Motor neuron (in vitro differentiated cells): ENCODE measurements around the gene FAM78A. TPM values are rescaled to one million over a fixed set of nuclear protein-coding genes. Genes with fewer than 3 reads are reported as not detected.
A peak's percentile ranks its signal among the peaks of the same experiment; 100 is the strongest.

Experiments used
- ATAC-seq, 8 experiments: fragments of 200-7000 bp; cut with Tn5 transposase; replicated peaks in 6 of 8; 2 replicates each; pipeline ENCODE4 v1.8.0; 2021; ENCODE audit warnings: mild to moderate bottlenecking in 8 of 8, moderate library complexity in 8 of 8
- H3K27ac ChIP-seq, 2 donors: fragments of 250-450 bp; sonication (Bioruptor Pico); 2 replicates each; pipeline ENCODE4 v1.9.0; 2021; ENCODE audit warnings: antibody characterized with exemption in 2 of 2, mild to moderate bottlenecking in 2 of 2, moderate library complexity in 1 of 2
- H3K4me1 ChIP-seq, 2 donors: fragments of 250-450 bp; sonication (Bioruptor Pico); replicated peaks in 1 of 2; 2 replicates each; pipeline ENCODE4 v1.6.1; 2021; ENCODE audit warnings: antibody characterized with exemption in 2 of 2, mild to moderate bottlenecking in 2 of 2, moderate library complexity in 1 of 2
- H3K4me3 ChIP-seq, 5 donors: fragments of 250-450 bp; sonication (Bioruptor Pico); 2 replicates each; pipeline ENCODE4 v1.9.0; 2021; ENCODE audit warnings: antibody characterized with exemption in 5 of 5, mild to moderate bottlenecking in 5 of 5, moderate library complexity in 4 of 5
- WGBS, 10 experiments: fragments of 450-650 bp; shearing (Covaris generic); methylation state at CpG; one replicate each; pipeline ENCODE4 v1.0.0; 2022; 5-methylcytosine and 5-hydroxymethylcytosine counted together
- in situ Hi-C, 9 experiments: fragments of 400-800 bp; cut with MboI; loops; one replicate each; pipeline ENCODE4 v1.15.0; 2021; ENCODE audit warnings: low sequenced_read_pairs in 9 of 9, low pct_unique_long_range_greater_than_20kb in 2 of 9; ENCODE audit not compliant: unreplicated experiment in 9 of 9
- total RNA-seq, 8 experiments: library from RNA; unstranded; fragments of 300-600 nt; gene quantifications; 2 replicates each; pipeline versions ENCODE4 v1.2.3 to v1.2.4, GENCODE V29; 2022

FAM78A gene, protein sequence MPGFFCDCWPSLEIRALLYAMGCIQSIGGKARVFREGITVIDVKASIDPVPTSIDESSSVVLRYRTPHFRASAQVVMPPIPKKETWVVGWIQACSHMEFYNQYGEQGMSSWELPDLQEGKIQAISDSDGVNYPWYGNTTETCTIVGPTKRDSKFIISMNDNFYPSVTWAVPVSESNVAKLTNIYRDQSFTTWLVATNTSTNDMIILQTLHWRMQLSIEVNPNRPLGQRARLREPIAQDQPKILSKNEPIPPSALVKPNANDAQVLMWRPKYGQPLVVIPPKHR
- total RNA-seq: 1 to 10 TPM in 3 of 8 experiments, under 1 TPM in 5; 0.50 to 1.5 (median 0.88) TPM

GRCh38 chr9:131276094-131276888 is at the start of gene FAM78A:
FAM78A (minus strand) TSS chr9:131276510; CDS start chr9:131276179, 331 bp downstream.
- peak within 1 kb of the TSS; percentile 26 to 33 for H3K27ac ChIP-seq
- peak within 1 kb of the TSS; percentile 40 to 75 (median 55) for H3K4me3 ChIP-seq
- ATAC-seq: peak; percentile 2 to 10 (median 4)
- in situ Hi-C loops: no loop called here
- WGBS, 10 experiments: 0 to 66% (median 19%) methylated on average over 2 to 14 of the region's 76 CpGs; no CpG with 5 or more reads in 5 of the 10 experiments
- peaks cover 5 to 8% of the 10 kb centered on the region in 2 donors for H3K4me1 ChIP-seq

DNA sequence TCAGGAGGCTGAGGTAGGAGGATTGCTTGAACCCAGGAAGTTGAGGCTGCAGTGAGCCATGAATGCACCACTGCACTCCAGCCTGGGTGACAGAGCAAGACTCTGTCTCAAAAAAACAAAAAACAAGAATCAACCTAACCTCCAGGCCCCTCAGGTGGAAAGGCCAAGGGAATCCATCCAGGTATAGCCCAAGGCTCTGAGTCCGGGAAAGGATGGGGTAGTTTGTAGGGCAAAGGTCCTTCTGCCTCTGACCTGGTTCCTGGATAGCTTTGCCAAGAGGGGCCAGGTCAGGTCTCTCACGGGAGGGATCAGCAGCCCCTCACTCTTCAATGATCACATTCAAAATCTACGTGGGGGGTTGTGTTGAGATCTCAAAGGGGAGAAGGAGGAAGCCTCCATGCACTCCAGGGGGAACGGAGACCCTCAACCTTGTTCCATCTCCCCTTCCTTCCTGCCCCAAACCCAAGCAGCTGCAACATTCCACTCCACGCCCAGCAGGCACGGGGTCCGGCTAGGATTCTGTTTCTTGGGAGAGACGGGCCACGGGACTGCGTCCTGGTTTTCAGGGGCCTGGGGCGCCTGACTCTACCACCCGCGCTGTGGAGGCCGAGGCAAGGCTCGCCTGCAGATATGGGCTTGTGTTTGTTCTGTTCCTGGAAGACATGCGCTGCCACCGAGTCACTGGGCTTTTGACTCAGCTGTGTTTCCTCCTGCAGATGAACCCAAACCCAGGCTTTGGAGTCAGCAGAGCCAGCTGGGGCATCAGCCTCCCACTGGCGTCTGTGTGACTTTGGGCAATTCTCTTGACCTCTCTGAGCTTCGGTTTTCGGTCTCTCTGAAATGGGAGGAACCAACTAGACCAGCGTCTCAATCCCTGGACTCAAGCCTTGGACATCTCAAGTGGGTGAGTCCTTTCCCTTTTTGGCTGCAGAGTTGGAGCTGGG is 48.7 kb upstream of the FAM78A start:
- ATAC-seq: no peak
- Histone ChIP-seq H3K27ac (no peak overlapping the region), H3K4me3 (no peak overlapping the region), H3K4me1 (no peaks in the 10 kb centered on the region)
- WGBS, 10 experiments: 60 to 94% (median 72%) methylated on average over 2 to 5 of the region's 21 CpGs; no CpG with 5 or more reads in 4 of the 10 experiments
- in situ Hi-C loops: loop anchor here in 4 of 9 experiments (25.0 kb wide), 2 partner anchors 138 to 263 kb away; no protein-coding TSS in a partner anchor

DNA sequence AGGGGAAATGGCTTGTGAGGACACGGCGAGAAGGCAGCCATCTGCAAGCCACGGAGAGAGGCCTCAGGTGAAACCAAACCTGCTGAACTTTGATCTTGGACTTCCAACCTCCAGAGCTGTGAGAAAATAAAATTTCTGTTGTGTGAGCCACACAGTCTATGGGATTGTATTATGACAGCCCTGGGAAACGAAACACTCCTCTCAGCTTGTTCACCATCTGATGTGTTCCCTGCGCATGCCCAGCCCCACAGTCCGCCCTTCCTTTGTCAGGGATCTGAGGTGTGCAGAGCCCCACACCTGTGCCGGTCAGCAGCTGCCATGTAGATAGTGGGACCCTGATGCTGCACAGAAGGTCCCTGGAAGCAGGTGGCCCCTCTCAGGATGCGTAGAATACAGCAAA is 47.3 kb upstream of the FAM78A start:
- no peaks in the 10 kb centered on the region for H3K4me1 ChIP-seq
- 33 to 100% (median 78%) methylated on average over 1 to 8 of the region's 8 CpGs; no CpG with 5 or more reads in 4 of the 10 experiments for WGBS, 10 experiments
- no peak overlapping the region for H3K27ac ChIP-seq
- ATAC-seq: no peak
- in situ Hi-C loops: no loop called here
- no peak overlapping the region for H3K4me3 ChIP-seq

GRCh38 chr9:131320031-131320685 is 43.8 kb upstream of the FAM78A start:
- in situ Hi-C loops: no loop called here
- Histone ChIP-seq H3K4me3 (no peak overlapping the region), H3K4me1 (no peaks in the 10 kb centered on the region), H3K27ac (no peak overlapping the region)
- 0 to 100% (median 100%) methylated on average over 1 to 9 of the region's 19 CpGs; no CpG with 5 or more reads in 3 of the 10 experiments for WGBS, 10 experiments
- ATAC-seq: peak in 3 of 8 experiments; percentile 36 to 79 (median 67)

DNA sequence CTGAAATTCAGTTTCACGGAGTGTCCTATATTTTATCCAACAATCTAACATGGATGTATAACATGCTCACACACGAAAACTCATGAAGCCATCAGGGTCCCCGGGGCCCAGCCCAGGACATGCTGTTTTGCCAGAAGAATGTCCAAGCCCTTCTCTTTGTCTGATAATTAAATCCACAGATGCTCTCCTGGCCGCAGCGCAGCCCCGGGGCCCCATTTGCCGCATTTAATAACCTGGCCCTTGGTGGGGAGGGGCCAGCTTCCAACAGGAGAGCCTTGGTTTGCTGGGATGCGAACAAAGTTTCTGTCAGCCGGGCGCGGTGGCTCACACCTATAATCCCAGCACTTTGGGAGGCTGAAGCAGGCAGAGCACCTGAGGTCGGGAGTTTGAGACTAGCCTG is 43.2 kb upstream of the FAM78A start:
- no peaks in the 10 kb centered on the region for H3K4me1 ChIP-seq
- 20 to 100% (median 69%) methylated on average over 1 to 11 of the region's 12 CpGs; no CpG with 5 or more reads in 2 of the 10 experiments for WGBS, 10 experiments
- no peak overlapping the region for H3K4me3 ChIP-seq
- in situ Hi-C loops: no loop called here
- H3K27ac ChIP-seq: no peak overlapping the region
- ATAC-seq: no peak

DNA sequence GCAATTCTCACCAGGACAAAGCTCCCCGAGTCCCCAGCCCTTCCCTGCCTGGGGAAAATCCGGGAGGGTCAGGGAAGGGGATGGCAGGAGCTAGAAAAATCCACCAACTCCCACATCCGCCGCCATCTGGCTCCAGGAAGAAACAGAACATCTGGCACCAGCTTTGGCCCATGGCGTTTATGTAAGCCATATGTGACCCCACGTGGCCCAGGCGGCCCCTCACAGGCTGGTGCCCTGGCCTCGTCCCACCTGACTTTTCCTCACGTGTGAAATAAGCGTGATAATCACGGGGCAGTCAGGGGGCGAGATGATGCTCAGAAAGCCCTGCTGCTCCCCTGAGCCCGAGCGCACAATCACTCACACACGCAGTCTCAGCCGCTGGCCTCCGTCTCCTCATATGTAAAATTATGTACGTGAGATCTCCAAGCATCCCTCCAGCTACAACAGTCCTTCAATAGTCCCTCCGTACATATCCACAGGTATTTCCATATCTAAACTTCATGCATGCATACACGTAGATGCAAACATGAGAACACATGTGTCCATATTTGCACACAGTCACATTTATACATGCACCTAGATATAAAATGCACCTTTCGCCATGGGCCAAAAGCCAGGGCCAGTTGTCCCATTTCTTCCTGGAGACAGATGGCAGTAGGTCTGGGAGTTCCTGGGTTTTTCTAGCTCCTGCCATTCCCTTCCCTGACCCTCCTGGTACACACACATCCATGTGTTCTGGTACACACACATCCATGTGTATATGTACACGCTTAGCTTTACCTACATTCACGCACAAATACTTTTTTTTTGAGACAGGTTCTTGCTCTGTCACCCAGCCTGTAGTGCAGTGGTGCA is 42.1 kb upstream of the FAM78A start:
- no peaks in the 10 kb centered on the region for H3K4me1 ChIP-seq
- peak overlapping the region in 1 of 2 donors; percentile 17 for H3K27ac ChIP-seq
- ATAC-seq: peak in 4 of 8 experiments; percentile 63 to 77 (median 73)
- no peak overlapping the region for H3K4me3 ChIP-seq
- 48 to 93% (median 84%) methylated on average over 2 to 18 of the region's 23 CpGs; no CpG with 5 or more reads in 1 of the 10 experiments for WGBS, 10 experiments
- in situ Hi-C loops: no loop called here

GRCh38 chr9:131312822-131313770 is 36.8 kb upstream of the FAM78A start:
- WGBS, 10 experiments: 30 to 94% (median 80%) methylated on average over 1 to 13 of the region's 28 CpGs; no CpG with 5 or more reads in 3 of the 10 experiments
- Histone ChIP-seq H3K4me1 (no peaks in the 10 kb centered on the region), H3K4me3 (no peak overlapping the region), H3K27ac (no peak overlapping the region)
- in situ Hi-C loops: no loop called here
- ATAC-seq: peak in 3 of 8 experiments; percentile 79 to 88 (median 82)

DNA sequence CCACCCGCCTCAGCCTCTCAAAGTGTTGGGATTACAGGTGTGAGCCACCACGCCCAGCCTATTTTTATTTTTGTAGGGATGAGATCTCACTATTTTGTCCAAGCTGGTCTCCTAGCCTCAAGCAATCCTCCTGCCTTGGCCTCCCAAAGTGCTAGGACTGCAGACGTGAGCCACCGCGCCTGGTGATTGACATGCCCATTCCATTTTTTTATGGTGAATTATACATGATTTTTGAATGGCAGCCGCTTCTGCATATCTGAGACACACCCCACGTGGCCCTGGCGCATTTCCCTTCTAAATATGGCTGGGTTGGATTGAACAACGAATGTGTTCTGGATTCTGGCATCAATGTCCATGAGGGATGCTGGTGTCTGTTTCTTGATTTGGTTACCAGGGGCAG is 35.9 kb upstream of the FAM78A start:
- no peak for ATAC-seq
- WGBS, 10 experiments: 7 to 100% (median 75%) methylated on average over 2 to 8 of the region's 9 CpGs; no CpG with 5 or more reads in 3 of the 10 experiments
- in situ Hi-C loops: no loop called here

DNA sequence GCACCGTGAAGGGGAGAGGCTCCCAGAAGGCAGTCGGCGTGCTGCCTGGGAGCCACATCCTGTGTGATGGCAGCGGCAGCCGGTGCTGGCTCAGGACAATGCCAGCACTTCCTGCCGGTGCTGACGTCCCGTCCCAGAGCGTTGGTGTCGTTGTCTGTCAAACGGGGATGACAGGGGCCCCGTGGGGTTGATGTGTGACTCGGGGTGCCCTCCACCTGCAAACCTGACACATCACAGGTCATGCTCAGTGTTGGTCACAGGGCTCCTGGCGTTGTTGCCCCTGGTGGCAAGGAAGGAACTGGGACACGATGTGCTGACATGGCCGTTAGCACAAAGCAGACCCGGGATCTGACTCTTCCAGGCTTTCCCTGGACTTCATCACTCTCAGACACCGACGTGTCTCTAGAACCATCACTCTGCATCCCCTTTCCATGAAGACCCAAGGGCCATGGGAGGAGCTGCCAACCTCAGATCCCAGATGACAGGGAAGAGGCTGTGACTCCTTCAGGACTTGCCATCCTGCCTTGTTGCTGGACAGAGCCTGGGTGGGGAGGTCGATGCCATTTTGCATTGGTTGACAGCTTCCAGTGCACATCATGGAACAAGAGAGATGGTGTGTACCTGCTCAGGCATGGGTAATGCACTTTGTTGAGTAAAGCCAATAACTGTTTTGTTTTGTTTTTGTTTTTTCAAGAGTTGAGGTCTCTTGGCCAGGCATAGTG is 34.7 kb upstream of the FAM78A start:
- ATAC-seq: no peak
- Histone ChIP-seq H3K4me1 (no peaks in the 10 kb centered on the region), H3K27ac (no peak overlapping the region), H3K4me3 (no peak overlapping the region)
- in situ Hi-C loops: no loop called here
- WGBS, 10 experiments: 11 to 80% (median 61%) methylated on average over 1 to 7 of the region's 20 CpGs; no CpG with 5 or more reads in 6 of the 10 experiments

More for the DNA sequence above, 35.9 kb upstream of the FAM78A start:
- Histone ChIP-seq H3K27ac (no peak overlapping the region), H3K4me1 (no peaks in the 10 kb centered on the region), H3K4me3 (no peak overlapping the region)

GRCh38 chr9:131309530-131310276 is 33.4 kb upstream of the FAM78A start:
- Histone ChIP-seq H3K4me3 (no peak overlapping the region), H3K27ac (no peak overlapping the region), H3K4me1 (no peaks in the 10 kb centered on the region)
- 60 to 93% (median 84%) methylated on average over 2 to 14 of the region's 18 CpGs; no CpG with 5 or more reads in 2 of the 10 experiments for WGBS, 10 experiments
- ATAC-seq: no peak
- in situ Hi-C loops: no loop called here
